ENCODE data around the gene FASTKD1.
"Not testable (repeated sequence)": the region's sequence is repeated elsewhere in the genome, so short reads cannot be mapped to it uniquely, and the experiment has no call there.

DNA sequence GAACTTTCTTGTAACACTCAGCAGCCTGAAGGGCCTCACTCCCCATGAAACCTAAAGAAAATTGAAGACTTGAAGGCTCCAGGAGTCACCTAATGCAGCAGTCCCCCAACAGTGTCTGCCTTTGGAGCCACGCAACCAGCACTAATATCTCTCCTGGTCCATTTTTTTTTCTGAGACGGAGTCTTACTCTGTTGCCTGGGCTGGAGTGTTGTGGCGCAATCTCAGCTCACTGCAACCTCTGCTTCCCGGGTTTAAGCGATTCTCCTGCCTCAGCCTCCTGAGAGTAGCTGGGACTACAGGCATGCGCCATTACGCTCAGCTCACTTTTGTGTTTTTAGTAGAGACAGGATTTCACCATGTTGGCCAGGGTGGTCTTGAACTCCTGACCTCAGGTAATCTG lies 22.9 kb upstream of the FASTKD1 start:
- not testable (repeated sequence) for TF ChIP-seq POLR2A (IDR thresholded peaks at IDR 0.05)
- TF ChIP-seq, protein P1, sequence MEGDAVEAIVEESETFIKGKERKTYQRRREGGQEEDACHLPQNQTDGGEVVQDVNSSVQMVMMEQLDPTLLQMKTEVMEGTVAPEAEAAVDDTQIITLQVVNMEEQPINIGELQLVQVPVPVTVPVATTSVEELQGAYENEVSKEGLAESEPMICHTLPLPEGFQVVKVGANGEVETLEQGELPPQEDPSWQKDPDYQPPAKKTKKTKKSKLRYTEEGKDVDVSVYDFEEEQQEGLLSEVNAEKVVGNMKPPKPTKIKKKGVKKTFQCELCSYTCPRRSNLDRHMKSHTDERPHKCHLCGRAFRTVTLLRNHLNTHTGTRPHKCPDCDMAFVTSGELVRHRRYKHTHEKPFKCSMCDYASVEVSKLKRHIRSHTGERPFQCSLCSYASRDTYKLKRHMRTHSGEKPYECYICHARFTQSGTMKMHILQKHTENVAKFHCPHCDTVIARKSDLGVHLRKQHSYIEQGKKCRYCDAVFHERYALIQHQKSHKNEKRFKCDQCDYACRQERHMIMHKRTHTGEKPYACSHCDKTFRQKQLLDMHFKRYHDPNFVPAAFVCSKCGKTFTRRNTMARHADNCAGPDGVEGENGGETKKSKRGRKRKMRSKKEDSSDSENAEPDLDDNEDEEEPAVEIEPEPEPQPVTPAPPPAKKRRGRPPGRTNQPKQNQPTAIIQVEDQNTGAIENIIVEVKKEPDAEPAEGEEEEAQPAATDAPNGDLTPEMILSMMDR (IDR thresholded peaks at IDR 0.05) = not testable (repeated sequence)
